Peyer's patch (tissue), 4 donors: Measurements from ENCODE around the gene EOMES. TPM values are rescaled to one million over a fixed set of nuclear protein-coding genes. Genes with fewer than 3 reads are reported as not detected.
A peak's percentile ranks its signal among the peaks of the same experiment; 100 is the strongest.

Source experiments
- DNase-seq, 3 donors: peaks; one replicate each; pipeline ENCODE4 v3.0.0-alpha.2; 2017 to 2019
- H3K27ac ChIP-seq, 4 donors: fragments of 200-600 bp; sonication (generic); one replicate each; pipeline ENCODE4 v1.5.1; 2016 to 2019
- H3K27me3 ChIP-seq, 2 donors: fragments of 200-600 bp; sonication (generic); one replicate each; pipeline ENCODE4 v1.5.1; 2019
- H3K36me3 ChIP-seq, 3 donors: fragments of 200-600 bp; sonication (generic); one replicate each; pipeline ENCODE4 v1.5.1; 2016 to 2019
- H3K4me1 ChIP-seq, 4 donors: fragments of 200-600 bp; sonication (generic); one replicate each; pipeline ENCODE4 v1.5.1; 2016 to 2019
- H3K4me3 ChIP-seq, 4 donors: fragments of 200-600 bp; sonication (generic); 1 replicate in 3 of 4; 2 replicates in 1 of 4; pipeline ENCODE4 v1.5.1; 2016 to 2019; ENCODE audit warnings: mild to moderate bottlenecking in 1 of 4
- H3K9me3 ChIP-seq, 4 donors: fragments of 200-600 bp; sonication (generic); one replicate each; pipeline ENCODE4 v1.5.1; 2016 to 2019; ENCODE audit warnings: mild to moderate bottlenecking in 1 of 4
- POLR2A ChIP-seq, 2 donors: fragments of 450-650 bp; IDR thresholded peaks; one replicate each; pipeline ENCODE4 v1.5.1; 2017; ENCODE audit warnings: antibody characterized with exemption in 2 of 2, mild to moderate bottlenecking in 2 of 2, moderate library complexity in 2 of 2
- total RNA-seq, 4 donors: library from RNA; depleted of rRNA; stranded (reverse); fragments of >200 nt; gene quantifications; one replicate each; pipeline ENCODE4 v1.1.0, GENCODE V29; 2016
- TF ChIP-seq, protein P1 (sequence below), 6 experiments: fragments of 450-650 bp in 4 of 6; fragments of 200-600 bp in 2 of 6; sonication (generic) in 1 of 6; IDR thresholded peaks; one replicate each; pipeline ENCODE4 v1.5.1; 2017 to 2019; ENCODE audit warnings: antibody characterized with exemption in 6 of 6, mild to moderate bottlenecking in 3 of 6, moderate library complexity in 1 of 6

The EOMES gene
- total RNA-seq, 4 donors from 2014 or later = 0.70 TPM; not detected in 3

DNA sequence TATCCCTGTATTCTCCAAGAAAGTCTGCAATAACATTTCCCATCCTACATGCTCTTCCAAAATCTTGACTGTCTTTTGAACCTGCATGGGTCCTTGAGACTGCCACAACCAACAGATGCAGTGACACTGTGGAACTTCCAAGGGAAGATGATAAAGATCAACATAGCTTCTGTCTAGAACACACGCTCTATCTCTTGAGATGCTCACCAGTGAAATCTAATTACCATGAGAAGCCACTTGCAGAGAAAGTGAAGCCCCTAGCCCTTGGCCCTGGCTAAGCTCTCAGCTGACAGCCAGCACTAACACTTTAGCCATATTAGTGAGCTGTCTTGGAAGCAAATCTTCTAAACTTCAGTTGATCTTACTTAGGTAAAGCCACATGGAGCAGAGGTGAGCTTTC is 36.6 kb downstream of the EOMES start:
- no peak for DNase-seq
- TF ChIP-seq POLR2A (IDR thresholded peaks at IDR 0.05) = no peak
- Histone ChIP-seq H3K27ac (no peak overlapping the region), H3K4me1 (peaks cover 0 to 3% (median 0%) of the 10 kb centered on the region in 4 donors), H3K4me3 (no peak overlapping the region), H3K36me3 (no peaks in the 10 kb centered on the region), H3K9me3 (no peaks in the 10 kb centered on the region), H3K27me3 (no peaks in the 10 kb centered on the region)

GRCh38 chr3:27684302-27684701 is 37.8 kb downstream of the EOMES start:
- Histone ChIP-seq H3K9me3 (no peaks in the 10 kb centered on the region), H3K36me3 (no peaks in the 10 kb centered on the region), H3K4me1 (peaks cover 0 to 3% (median 0%) of the 10 kb centered on the region in 4 donors), H3K27ac (no peak overlapping the region), H3K27me3 (no peaks in the 10 kb centered on the region), H3K4me3 (no peak overlapping the region)
- TF ChIP-seq, protein P1, sequence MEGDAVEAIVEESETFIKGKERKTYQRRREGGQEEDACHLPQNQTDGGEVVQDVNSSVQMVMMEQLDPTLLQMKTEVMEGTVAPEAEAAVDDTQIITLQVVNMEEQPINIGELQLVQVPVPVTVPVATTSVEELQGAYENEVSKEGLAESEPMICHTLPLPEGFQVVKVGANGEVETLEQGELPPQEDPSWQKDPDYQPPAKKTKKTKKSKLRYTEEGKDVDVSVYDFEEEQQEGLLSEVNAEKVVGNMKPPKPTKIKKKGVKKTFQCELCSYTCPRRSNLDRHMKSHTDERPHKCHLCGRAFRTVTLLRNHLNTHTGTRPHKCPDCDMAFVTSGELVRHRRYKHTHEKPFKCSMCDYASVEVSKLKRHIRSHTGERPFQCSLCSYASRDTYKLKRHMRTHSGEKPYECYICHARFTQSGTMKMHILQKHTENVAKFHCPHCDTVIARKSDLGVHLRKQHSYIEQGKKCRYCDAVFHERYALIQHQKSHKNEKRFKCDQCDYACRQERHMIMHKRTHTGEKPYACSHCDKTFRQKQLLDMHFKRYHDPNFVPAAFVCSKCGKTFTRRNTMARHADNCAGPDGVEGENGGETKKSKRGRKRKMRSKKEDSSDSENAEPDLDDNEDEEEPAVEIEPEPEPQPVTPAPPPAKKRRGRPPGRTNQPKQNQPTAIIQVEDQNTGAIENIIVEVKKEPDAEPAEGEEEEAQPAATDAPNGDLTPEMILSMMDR (IDR thresholded peaks at IDR 0.05) = no peak
- no peak for TF ChIP-seq POLR2A (IDR thresholded peaks at IDR 0.05)
- no peak for DNase-seq

DNA sequence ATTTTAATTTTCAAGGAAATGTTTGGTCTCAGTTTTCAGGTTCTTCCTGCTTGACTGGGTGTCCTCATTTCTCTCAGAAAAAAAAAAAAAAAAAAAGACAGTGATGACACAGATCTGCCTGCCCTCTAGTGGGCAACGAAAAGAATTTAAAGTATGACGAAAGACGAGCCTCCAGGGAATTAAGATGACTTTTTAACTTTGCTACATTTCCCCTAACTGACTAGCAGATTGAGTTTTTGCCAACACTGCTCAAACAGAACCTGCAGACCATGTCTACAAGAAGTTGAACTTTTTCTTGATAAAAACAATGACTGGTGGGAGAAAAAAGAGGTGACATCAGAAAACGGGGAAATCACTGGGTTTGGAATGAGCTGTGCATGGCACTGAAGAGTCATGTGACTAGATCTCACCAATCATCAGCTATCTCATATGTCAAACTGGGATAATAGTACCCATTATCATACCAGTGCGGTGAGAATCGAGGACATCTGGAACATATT is 40.8 kb downstream of the EOMES start:
- H3K4me1 ChIP-seq = peaks cover 0 to 3% (median 0%) of the 10 kb centered on the region in 4 donors
- H3K27ac ChIP-seq = peak overlapping the region in 2 of 4 donors; percentile 34 to 37
- DNase-seq = no peak
- no peaks in the 10 kb centered on the region for H3K9me3 ChIP-seq
- peak overlapping the region in 1 of 4 donors; percentile 43 for H3K4me3 ChIP-seq
- no peak for TF ChIP-seq POLR2A (IDR thresholded peaks at IDR 0.05)
- TF ChIP-seq, protein P1 (IDR thresholded peaks at IDR 0.05) = peak; percentile 49 to 87 (median 74)
- no peaks in the 10 kb centered on the region for H3K27me3 ChIP-seq
- no peaks in the 10 kb centered on the region for H3K36me3 ChIP-seq

DNA sequence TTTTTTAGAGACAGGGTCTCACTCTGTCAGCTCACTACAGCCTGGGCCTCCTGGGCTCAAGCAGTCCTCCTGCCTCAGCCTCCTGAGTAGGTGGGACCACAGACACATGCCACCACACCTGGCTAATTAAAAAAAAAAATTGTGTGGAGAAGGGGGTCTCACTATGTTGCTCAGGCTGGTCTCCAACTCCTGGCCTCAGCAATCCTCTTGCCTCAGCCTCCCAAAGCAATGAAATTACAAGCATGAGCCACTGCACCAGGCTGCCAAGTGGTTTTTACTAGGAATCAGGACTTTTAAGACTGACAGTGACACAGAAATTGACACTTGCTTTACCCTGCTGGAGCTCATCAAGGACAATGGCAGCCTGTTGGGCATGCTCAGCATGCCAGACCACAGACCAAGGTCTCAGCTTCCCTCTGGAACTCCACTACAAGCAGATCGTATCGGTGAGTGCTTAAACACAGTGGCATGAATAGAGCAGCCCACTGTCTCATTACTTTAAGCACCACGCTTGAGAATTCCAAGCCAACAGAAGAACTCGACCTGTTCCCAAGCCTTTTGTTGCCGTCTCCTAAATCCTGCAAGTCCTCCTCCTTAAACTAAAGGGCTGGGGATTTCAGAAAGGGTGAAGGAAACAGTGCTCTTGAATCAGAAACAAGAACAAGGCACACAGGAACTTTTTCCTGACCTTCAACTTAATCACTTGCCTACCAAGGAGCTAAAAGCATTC is 41.4 kb downstream of the EOMES start:
- no peak overlapping the region for H3K4me3 ChIP-seq
- H3K27me3 ChIP-seq = no peaks in the 10 kb centered on the region
- no peaks in the 10 kb centered on the region for H3K36me3 ChIP-seq
- TF ChIP-seq, protein P1 (IDR thresholded peaks at IDR 0.05) = no peak
- no peak for TF ChIP-seq POLR2A (IDR thresholded peaks at IDR 0.05)
- peaks cover 0 to 3% (median 0%) of the 10 kb centered on the region in 4 donors for H3K4me1 ChIP-seq
- H3K9me3 ChIP-seq = no peaks in the 10 kb centered on the region
- peak overlapping the region in 2 of 4 donors; percentile 34 to 37 for H3K27ac ChIP-seq
- DNase-seq = no peak

DNA sequence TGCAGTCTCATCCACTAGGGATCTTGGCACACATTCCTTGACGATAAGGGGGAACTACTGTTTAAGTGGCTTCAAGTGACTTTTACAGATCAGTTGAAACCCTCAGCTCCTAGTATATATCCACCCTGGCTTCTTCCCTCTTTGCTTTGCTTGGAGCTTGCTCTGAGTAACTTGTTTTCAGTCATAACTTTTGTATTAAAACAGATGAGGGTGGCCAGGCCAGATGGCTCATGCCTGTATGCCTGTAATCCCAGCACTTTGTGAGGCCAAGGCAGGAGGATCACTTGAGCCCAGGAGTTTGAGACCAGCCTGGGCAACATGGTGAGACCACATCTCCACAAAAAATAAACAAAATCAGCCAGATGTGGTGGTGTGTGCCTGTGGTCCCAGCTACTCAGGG is 42.4 kb downstream of the EOMES start:
- H3K36me3 ChIP-seq = no peaks in the 10 kb centered on the region
- no peaks in the 10 kb centered on the region for H3K27me3 ChIP-seq
- peak overlapping the region in 1 of 4 donors; percentile 14 for H3K27ac ChIP-seq
- TF ChIP-seq POLR2A (IDR thresholded peaks at IDR 0.05) = no peak
- TF ChIP-seq, protein P1 (IDR thresholded peaks at IDR 0.05) = no peak
- H3K4me3 ChIP-seq = no peak overlapping the region
- no peaks in the 10 kb centered on the region for H3K9me3 ChIP-seq
- H3K4me1 ChIP-seq = peaks cover 0 to 3% (median 0%) of the 10 kb centered on the region in 4 donors
- DNase-seq = no peak

- DNase-seq = no peak
- Histone ChIP-seq H3K36me3 (no peaks in the 10 kb centered on the region), H3K4me3 (no peak overlapping the region), H3K9me3 (no peaks in the 10 kb centered on the region), H3K4me1 (peaks cover 0 to 3% (median 0%) of the 10 kb centered on the region in 4 donors), H3K27ac (no peak overlapping the region), H3K27me3 (no peaks in the 10 kb centered on the region)
- no peak for TF ChIP-seq POLR2A (IDR thresholded peaks at IDR 0.05)
- TF ChIP-seq, protein P1 (IDR thresholded peaks at IDR 0.05) = no peak
Measured at GRCh38 chr3:27678234-27678633, 43.9 kb downstream of the EOMES start.
